IPS DF 4.7 (cell line): Measurements from ENCODE around the gene PCDHA4.

Experiments used
- DNase-seq: peaks from one replicate; pipeline ENCODE4 v3.0.0-alpha.2; 2013; ENCODE audit warnings: low spot score; ENCODE audit errors: extremely low read depth

Gene PCDHA4

GRCh38 chr5:140855772-140856674, 49.2 kb downstream of the PCDHA4 start, which contains the start of gene PCDHA10:
TSS of gene PCDHA10 (plus strand) at chr5:140855897. CDS start at chr5:140856049, 152 bp downstream.
- DNase-seq = no peak

DNA sequence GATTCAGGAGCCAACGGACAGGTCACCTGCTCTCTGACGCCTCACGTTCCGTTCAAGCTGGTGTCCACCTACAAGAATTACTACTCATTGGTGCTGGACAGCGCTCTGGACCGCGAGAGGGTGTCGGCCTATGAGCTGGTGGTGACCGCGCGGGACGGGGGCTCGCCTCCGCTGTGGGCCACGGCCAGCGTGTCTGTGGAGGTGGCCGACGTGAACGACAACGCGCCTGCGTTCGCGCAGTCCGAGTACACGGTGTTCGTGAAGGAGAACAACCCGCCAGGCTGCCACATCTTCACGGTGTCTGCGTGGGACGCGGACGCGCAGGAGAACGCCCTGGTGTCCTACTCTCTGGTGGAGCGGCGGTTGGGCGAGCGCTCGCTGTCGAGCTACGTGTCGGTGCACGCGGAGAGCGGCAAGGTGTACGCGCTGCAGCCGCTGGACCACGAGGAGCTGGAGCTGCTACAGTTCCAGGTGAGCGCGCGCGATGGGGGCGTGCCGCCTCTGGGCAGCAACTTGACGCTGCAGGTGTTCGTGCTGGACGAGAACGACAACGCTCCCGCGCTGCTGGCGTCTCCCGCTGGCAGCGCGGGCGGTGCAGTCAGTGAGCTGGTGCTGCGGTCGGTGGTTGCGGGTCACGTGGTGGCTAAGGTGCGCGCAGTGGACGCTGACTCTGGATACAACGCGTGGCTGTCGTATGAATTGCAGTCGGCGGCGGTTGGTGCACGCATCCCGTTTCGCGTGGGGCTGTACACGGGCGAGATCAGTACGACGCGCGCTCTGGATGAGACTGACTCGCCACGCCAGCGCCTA, 50.5 kb downstream of the PCDHA4 start:
- DNase-seq = no peak

GRCh38 chr5:140857987-140858240, 51.0 kb downstream of the PCDHA4 start:
- no peak for DNase-seq

- DNase-seq = no peak
Measured at GRCh38 chr5:140862441-140863295, 55.8 kb downstream of the PCDHA4 start.
